Fibroblast of lung (primary cell): Measurements from ENCODE around the gene NRXN2. TPM values are rescaled to one million over a fixed set of nuclear protein-coding genes. Genes with fewer than 3 reads are reported as not detected.

ENCODE experiments used
- DNase-seq, 2 donors: peaks; one replicate each; pipeline versions ENCODE4 v3.0.0 to v3.0.0-alpha.2; 2010; ENCODE audit warnings: low read depth in 2 of 2
- H2AFZ ChIP-seq: 2 replicates; pipeline ENCODE4 v1.5.1; 2012; ENCODE audit warnings: low read length, control low read depth, inconsistent platforms
- H3K27ac ChIP-seq: 2 replicates; pipeline ENCODE4 v1.5.1; 2011; ENCODE audit warnings: low read length, control low read depth; ENCODE audit not compliant: insufficient read depth
- H3K27me3 ChIP-seq: 2 replicates; pipeline ENCODE4 v1.5.1; 2011; ENCODE audit warnings: mild to moderate bottlenecking, low read length; ENCODE audit not compliant: control insufficient read depth, insufficient read depth
- H3K36me3 ChIP-seq: 2 replicates; pipeline ENCODE4 v1.5.1; 2011; ENCODE audit warnings: low read length; ENCODE audit not compliant: control insufficient read depth, insufficient read depth
- H3K4me1 ChIP-seq: 2 replicates; pipeline ENCODE4 v1.5.1; 2011; ENCODE audit warnings: low read length; ENCODE audit not compliant: control insufficient read depth, insufficient read depth; ENCODE audit errors: extremely low read depth
- H3K4me2 ChIP-seq: 2 replicates; pipeline ENCODE4 v1.5.1; 2011; ENCODE audit warnings: low read length, control low read depth; ENCODE audit not compliant: insufficient read depth; ENCODE audit errors: extremely low read depth
- H3K4me3 ChIP-seq, 4 experiments: fragments of 200-600 bp in 1 of 4; sonication (generic) in 1 of 4; replicated peaks in 1 of 4; 2 replicates each; pipeline ENCODE4 v1.5.1; 2011 to 2016; ENCODE audit warnings: low read length in 4 of 4, low read depth in 3 of 4, mild to moderate bottlenecking in 3 of 4, control low read depth in 2 of 4, inconsistent platforms in 1 of 4, mixed read lengths in 1 of 4; ENCODE audit not compliant: insufficient read depth in 1 of 4; ENCODE audit errors: control extremely low read depth in 1 of 4
- H3K79me2 ChIP-seq: 2 replicates; pipeline ENCODE4 v1.5.1; 2012; ENCODE audit warnings: mild to moderate bottlenecking, low read length, inconsistent platforms; ENCODE audit not compliant: control insufficient read depth, insufficient read depth
- H3K9ac ChIP-seq: 2 replicates; pipeline ENCODE4 v1.5.1; 2011; ENCODE audit warnings: mild to moderate bottlenecking, low read length, control low read depth; ENCODE audit not compliant: insufficient read depth
- H3K9me3 ChIP-seq: 2 replicates; pipeline ENCODE4 v1.5.1; 2012; ENCODE audit warnings: low read depth, low read length; ENCODE audit not compliant: control insufficient read depth, insufficient read depth
- H4K20me1 ChIP-seq: 2 replicates; pipeline ENCODE4 v1.5.1; 2011; ENCODE audit warnings: low read length; ENCODE audit not compliant: control insufficient read depth, insufficient read depth; ENCODE audit errors: extremely low read depth
- CTCF ChIP-seq, 2 donors: IDR thresholded peaks in 1 of 2; conservative IDR thresholded peaks in 1 of 2; 1 replicate in 1 of 2; 2 replicates in 1 of 2; pipeline ENCODE4 v1.5.1; 2011 to 2012; ENCODE audit warnings: low read length in 2 of 2, control low read depth in 1 of 2, inconsistent platforms in 1 of 2, low read depth in 1 of 2, mild to moderate bottlenecking in 1 of 2
- EZH2 ChIP-seq: IDR thresholded peaks from 2 replicates; pipeline ENCODE4 v1.5.1; 2012; ENCODE audit warnings: low read length, control low read depth, mild to moderate bottlenecking; ENCODE audit errors: missing control alignments
- polyA plus RNA-seq, 2 donors: library from polyadenylated mRNA; depleted of rRNA in 1 of 2; stranded (reverse) in 1 of 2; unstranded in 1 of 2; fragments of >200 nt; gene quantifications; 2 replicates each; pipeline ENCODE4 v1.2.1, GENCODE V29; 2011 to 2012; ENCODE audit warnings: missing spikeins in 1 of 2
- total RNA-seq: library from RNA; depleted of rRNA; stranded (reverse); fragments of >200 nt; gene quantifications from 2 replicates; pipeline ENCODE4 v1.2.1, GENCODE V29; 2014

The NRXN2 gene
- total and polyA plus RNA-seq, 2 donors (not counting 1 experiment from before 2014, with no cell fraction given): under 0.01 to 0.75 TPM

GRCh38 chr11:64631675-64632074, 91.3 kb downstream of the NRXN2 start:
- no peak overlapping the region for H3K4me3 ChIP-seq
- H3K9me3 ChIP-seq: no peaks in the 10 kb centered on the region
- no peak for DNase-seq
- H3K27ac ChIP-seq: no peak overlapping the region
- no peak overlapping the region for H2AFZ ChIP-seq
- H3K79me2 ChIP-seq: no peaks in the 10 kb centered on the region
- no peaks in the 10 kb centered on the region for H4K20me1 ChIP-seq
- H3K4me2 ChIP-seq: no peak overlapping the region
- no peak overlapping the region for H3K9ac ChIP-seq
- no peaks in the 10 kb centered on the region for H3K4me1 ChIP-seq
- TF ChIP-seq EZH2 (no peak), CTCF (conservative IDR thresholded peaks at IDR 0.05 in 1 of 2, IDR thresholded peaks at IDR 0.05 in 1 of 2; ENCODE audit: low read depth in 1 of 2, low read length in 2 of 2) (no peak)
- H3K36me3 ChIP-seq: no peaks in the 10 kb centered on the region
- H3K27me3 ChIP-seq: no peaks in the 10 kb centered on the region

GRCh38 chr11:64629796-64630562, 93.0 kb downstream of the NRXN2 start:
- Histone ChIP-seq H3K9me3 (no peaks in the 10 kb centered on the region), H3K27ac (no peak overlapping the region), H4K20me1 (no peaks in the 10 kb centered on the region), H3K27me3 (no peaks in the 10 kb centered on the region), H3K4me3 (no peak overlapping the region), H2AFZ (no peak overlapping the region), H3K9ac (no peak overlapping the region), H3K36me3 (no peaks in the 10 kb centered on the region), H3K79me2 (no peaks in the 10 kb centered on the region), H3K4me1 (no peaks in the 10 kb centered on the region), H3K4me2 (no peak overlapping the region)
- TF ChIP-seq CTCF (conservative IDR thresholded peaks at IDR 0.05 in 1 of 2, IDR thresholded peaks at IDR 0.05 in 1 of 2; ENCODE audit: low read depth in 1 of 2, low read length in 2 of 2): no peak
- TF ChIP-seq EZH2: no peak
- no peak for DNase-seq

GRCh38 chr11:64629103-64629502, 93.9 kb downstream of the NRXN2 start:
- H2AFZ ChIP-seq: no peak overlapping the region
- no peaks in the 10 kb centered on the region for H3K4me1 ChIP-seq
- no peak overlapping the region for H3K4me2 ChIP-seq
- H3K9ac ChIP-seq: no peak overlapping the region
- no peaks in the 10 kb centered on the region for H3K36me3 ChIP-seq
- H3K27ac ChIP-seq: no peak overlapping the region
- H3K9me3 ChIP-seq: no peaks in the 10 kb centered on the region
- DNase-seq: no peak
- no peak overlapping the region for H3K4me3 ChIP-seq
- peaks cover 2% of the 10 kb centered on the region for H3K27me3 ChIP-seq
- no peaks in the 10 kb centered on the region for H4K20me1 ChIP-seq
- no peaks in the 10 kb centered on the region for H3K79me2 ChIP-seq
- TF ChIP-seq CTCF (conservative IDR thresholded peaks at IDR 0.05 in 1 of 2, IDR thresholded peaks at IDR 0.05 in 1 of 2; ENCODE audit: low read depth in 1 of 2, low read length in 2 of 2) (no peak), EZH2 (no peak)
